ENCODE data around the gene VWA8. TPM values are rescaled to one million over a fixed set of nuclear protein-coding genes. Genes with fewer than 3 reads are reported as not detected.

VWA8 gene
- polyA plus RNA-seq, 1 of the 3 experiments (the other 2 are of a cell fraction) = 5.5 TPM

DNA sequence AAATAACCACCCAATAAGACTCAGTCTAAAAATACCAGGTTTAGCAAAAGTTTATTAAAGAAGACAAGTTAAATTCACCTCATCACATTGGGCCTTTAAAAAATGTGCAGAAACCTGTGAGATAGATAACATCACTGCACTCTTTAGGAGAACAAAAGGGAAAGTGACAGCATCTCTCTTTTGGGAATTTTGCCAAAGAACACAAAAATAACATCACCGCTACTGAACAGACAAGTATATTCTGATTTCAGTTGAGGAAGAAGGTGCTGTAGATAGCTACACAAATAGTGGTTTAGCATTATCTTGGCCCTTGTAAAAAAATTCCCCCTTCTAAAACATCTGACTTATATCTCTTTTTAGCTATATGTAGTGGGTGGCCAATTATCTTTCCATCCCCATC lies 244.7 kb downstream of the VWA8 start:
- Histone ChIP-seq H3K36me3 (replicated peaks in 1 of 2; ENCODE audit: control insufficient read depth in 1 of 2, insufficient read depth in 2 of 2, low read length in 1 of 2) (peaks cover 26 to 27% of the 10 kb centered on the region in 2 experiments), H3K9me3 (no peaks in the 10 kb centered on the region), H3K4me1 (ENCODE audit: control insufficient read depth in 1 of 2, insufficient read depth in 2 of 2, low read depth in 1 of 2, low read length in 1 of 2) (no peaks in the 10 kb centered on the region; a peak in 1 of 4 replicates), H3F3A (replicated peaks; ENCODE audit: insufficient read depth) (no peaks in the 10 kb centered on the region), H3K9ac (no peak overlapping the region), H3K27ac (ENCODE audit: low read depth in 2 of 2, low read length in 1 of 2) (no peak overlapping the region), H3K9me2 (no peaks in the 10 kb centered on the region), H2AFZ (ENCODE audit: low read depth) (no peak overlapping the region), H3K4me3 (ENCODE audit: low read depth in 2 of 2, low read length in 1 of 2) (no peak overlapping the region), H4K20me1 (ENCODE audit: insufficient read depth) (no peaks in the 10 kb centered on the region), H3K27me3 (ENCODE audit: insufficient read depth) (no peaks in the 10 kb centered on the region), H3K4me2 (no peak overlapping the region), H3K79me2 (ENCODE audit: insufficient read depth) (no peaks in the 10 kb centered on the region)
- no peak for DNase-seq
- no peak for TF ChIP-seq NRF1 (IDR thresholded peaks at IDR 0.05; ENCODE audit: low read depth, low read length)
- no peak for TF ChIP-seq RCOR1 (IDR thresholded peaks at IDR 0.05; ENCODE audit: low read length)
- no peak for TF ChIP-seq TAF1 (IDR thresholded peaks at IDR 0.05; ENCODE audit: borderline replicate concordance, low read depth, low read length)
- no peak for TF ChIP-seq POLR2AphosphoS5 (IDR thresholded peaks at IDR 0.05; ENCODE audit: low read depth, low read length)
- TF ChIP-seq ELF1 (IDR thresholded peaks at IDR 0.05) = no peak
- no peak for TF ChIP-seq FOXJ3 (CRISPR knock-in tag; IDR thresholded peaks at IDR 0.05)
- TF ChIP-seq RFX5 (IDR thresholded peaks at IDR 0.05; ENCODE audit: low read length) = no peak
- TF ChIP-seq FOXM1 (IDR thresholded peaks at IDR 0.05; ENCODE audit: low read depth) = no peak
- TF ChIP-seq RXRA (IDR thresholded peaks at IDR 0.05; ENCODE audit: borderline replicate concordance, low read depth) = no peak
- TF ChIP-seq, protein P1, sequence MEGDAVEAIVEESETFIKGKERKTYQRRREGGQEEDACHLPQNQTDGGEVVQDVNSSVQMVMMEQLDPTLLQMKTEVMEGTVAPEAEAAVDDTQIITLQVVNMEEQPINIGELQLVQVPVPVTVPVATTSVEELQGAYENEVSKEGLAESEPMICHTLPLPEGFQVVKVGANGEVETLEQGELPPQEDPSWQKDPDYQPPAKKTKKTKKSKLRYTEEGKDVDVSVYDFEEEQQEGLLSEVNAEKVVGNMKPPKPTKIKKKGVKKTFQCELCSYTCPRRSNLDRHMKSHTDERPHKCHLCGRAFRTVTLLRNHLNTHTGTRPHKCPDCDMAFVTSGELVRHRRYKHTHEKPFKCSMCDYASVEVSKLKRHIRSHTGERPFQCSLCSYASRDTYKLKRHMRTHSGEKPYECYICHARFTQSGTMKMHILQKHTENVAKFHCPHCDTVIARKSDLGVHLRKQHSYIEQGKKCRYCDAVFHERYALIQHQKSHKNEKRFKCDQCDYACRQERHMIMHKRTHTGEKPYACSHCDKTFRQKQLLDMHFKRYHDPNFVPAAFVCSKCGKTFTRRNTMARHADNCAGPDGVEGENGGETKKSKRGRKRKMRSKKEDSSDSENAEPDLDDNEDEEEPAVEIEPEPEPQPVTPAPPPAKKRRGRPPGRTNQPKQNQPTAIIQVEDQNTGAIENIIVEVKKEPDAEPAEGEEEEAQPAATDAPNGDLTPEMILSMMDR (IDR thresholded peaks at IDR 0.05) = no peak
- no peak for TF ChIP-seq GATA2 (CRISPR knock-in tag; IDR thresholded peaks at IDR 0.05)
- WGBS (ENCODE audit: low lambda C conversion rate) = 95% methylated on average over 1 of the region's 1 CpG
- ChIA-PET CTCF (interaction anchor here (1.5 kb wide), 1 partner anchor 48 kb away, joined by 3 read pairs; no protein-coding TSS in a partner anchor), POLR2A (no interaction called here)

DNA sequence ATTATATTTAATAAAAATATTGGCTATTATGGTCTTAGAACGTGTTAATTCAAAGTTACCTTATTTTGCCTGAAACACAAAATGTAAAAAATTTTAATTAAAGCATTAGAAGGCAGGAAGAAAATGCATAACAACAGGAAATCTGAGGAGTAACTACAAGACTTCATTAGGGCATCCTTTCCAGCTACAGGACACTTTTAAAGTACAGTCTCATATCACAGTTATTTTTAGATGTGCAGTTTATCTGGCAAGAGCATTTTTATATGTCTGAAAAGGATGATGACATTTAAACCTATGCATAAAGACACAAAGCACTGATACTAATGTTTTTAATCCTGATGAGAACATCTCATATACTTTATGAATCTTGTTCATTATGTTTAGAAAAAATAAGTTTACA lies 247.5 kb downstream of the VWA8 start:
- Histone ChIP-seq H3K4me1 (ENCODE audit: control insufficient read depth in 1 of 2, insufficient read depth in 2 of 2, low read depth in 1 of 2, low read length in 1 of 2) (no peaks in the 10 kb centered on the region; a peak in 1 of 4 replicates), H2AFZ (ENCODE audit: low read depth) (no peak overlapping the region), H3K9ac (no peak overlapping the region), H4K20me1 (ENCODE audit: insufficient read depth) (no peaks in the 10 kb centered on the region), H3K4me2 (no peak overlapping the region), H3F3A (replicated peaks; ENCODE audit: insufficient read depth) (no peaks in the 10 kb centered on the region), H3K36me3 (replicated peaks in 1 of 2; ENCODE audit: control insufficient read depth in 1 of 2, insufficient read depth in 2 of 2, low read length in 1 of 2) (peaks cover 0 to 7% of the 10 kb centered on the region in 2 experiments), H3K9me2 (no peaks in the 10 kb centered on the region), H3K27ac (ENCODE audit: low read depth in 2 of 2, low read length in 1 of 2) (no peak overlapping the region), H3K27me3 (ENCODE audit: insufficient read depth) (no peaks in the 10 kb centered on the region), H3K9me3 (no peaks in the 10 kb centered on the region), H3K79me2 (ENCODE audit: insufficient read depth) (no peaks in the 10 kb centered on the region), H3K4me3 (ENCODE audit: low read depth in 2 of 2, low read length in 1 of 2) (no peak overlapping the region)
- WGBS (ENCODE audit: low lambda C conversion rate) = 82% methylated on average over 1 of the region's 1 CpG
- DNase-seq = no peak
- POLR2A ChIA-PET = no interaction called here
- CTCF ChIA-PET = no interaction called here
- TF ChIP-seq, protein P2, sequence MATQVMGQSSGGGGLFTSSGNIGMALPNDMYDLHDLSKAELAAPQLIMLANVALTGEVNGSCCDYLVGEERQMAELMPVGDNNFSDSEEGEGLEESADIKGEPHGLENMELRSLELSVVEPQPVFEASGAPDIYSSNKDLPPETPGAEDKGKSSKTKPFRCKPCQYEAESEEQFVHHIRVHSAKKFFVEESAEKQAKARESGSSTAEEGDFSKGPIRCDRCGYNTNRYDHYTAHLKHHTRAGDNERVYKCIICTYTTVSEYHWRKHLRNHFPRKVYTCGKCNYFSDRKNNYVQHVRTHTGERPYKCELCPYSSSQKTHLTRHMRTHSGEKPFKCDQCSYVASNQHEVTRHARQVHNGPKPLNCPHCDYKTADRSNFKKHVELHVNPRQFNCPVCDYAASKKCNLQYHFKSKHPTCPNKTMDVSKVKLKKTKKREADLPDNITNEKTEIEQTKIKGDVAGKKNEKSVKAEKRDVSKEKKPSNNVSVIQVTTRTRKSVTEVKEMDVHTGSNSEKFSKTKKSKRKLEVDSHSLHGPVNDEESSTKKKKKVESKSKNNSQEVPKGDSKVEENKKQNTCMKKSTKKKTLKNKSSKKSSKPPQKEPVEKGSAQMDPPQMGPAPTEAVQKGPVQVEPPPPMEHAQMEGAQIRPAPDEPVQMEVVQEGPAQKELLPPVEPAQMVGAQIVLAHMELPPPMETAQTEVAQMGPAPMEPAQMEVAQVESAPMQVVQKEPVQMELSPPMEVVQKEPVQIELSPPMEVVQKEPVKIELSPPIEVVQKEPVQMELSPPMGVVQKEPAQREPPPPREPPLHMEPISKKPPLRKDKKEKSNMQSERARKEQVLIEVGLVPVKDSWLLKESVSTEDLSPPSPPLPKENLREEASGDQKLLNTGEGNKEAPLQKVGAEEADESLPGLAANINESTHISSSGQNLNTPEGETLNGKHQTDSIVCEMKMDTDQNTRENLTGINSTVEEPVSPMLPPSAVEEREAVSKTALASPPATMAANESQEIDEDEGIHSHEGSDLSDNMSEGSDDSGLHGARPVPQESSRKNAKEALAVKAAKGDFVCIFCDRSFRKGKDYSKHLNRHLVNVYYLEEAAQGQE (IDR thresholded peaks at IDR 0.05; ENCODE audit: low read depth, low read length) = no peak
- TF ChIP-seq SIN3A (IDR thresholded peaks at IDR 0.05; ENCODE audit: borderline replicate concordance, low read depth, low read length) (no peak), NRF1 (IDR thresholded peaks at IDR 0.05; ENCODE audit: low read depth, low read length) (no peak), GATA2 (CRISPR knock-in tag; IDR thresholded peaks at IDR 0.05) (no peak), JUND (IDR thresholded peaks at IDR 0.05) (no peak), GABPA (IDR thresholded peaks at IDR 0.05; ENCODE audit: low read depth) (no peak), MEF2A (IDR thresholded peaks at IDR 0.05; ENCODE audit: borderline replicate concordance, low read depth) (no peak), FOXM1 (IDR thresholded peaks at IDR 0.05; ENCODE audit: low read depth) (no peak), TCF12 (IDR thresholded peaks at IDR 0.05) (no peak), EP300 (IDR thresholded peaks at IDR 0.05; ENCODE audit: borderline replicate concordance in 1 of 2, low read depth in 1 of 2, low read length in 1 of 2) (no peak), MXI1 (IDR thresholded peaks at IDR 0.05; ENCODE audit: low read depth, low read length) (no peak), EZH2phosphoT487 (IDR thresholded peaks at IDR 0.05; ENCODE audit: borderline replicate concordance, low read depth) (no peak)
- TF ChIP-seq, protein P3, sequence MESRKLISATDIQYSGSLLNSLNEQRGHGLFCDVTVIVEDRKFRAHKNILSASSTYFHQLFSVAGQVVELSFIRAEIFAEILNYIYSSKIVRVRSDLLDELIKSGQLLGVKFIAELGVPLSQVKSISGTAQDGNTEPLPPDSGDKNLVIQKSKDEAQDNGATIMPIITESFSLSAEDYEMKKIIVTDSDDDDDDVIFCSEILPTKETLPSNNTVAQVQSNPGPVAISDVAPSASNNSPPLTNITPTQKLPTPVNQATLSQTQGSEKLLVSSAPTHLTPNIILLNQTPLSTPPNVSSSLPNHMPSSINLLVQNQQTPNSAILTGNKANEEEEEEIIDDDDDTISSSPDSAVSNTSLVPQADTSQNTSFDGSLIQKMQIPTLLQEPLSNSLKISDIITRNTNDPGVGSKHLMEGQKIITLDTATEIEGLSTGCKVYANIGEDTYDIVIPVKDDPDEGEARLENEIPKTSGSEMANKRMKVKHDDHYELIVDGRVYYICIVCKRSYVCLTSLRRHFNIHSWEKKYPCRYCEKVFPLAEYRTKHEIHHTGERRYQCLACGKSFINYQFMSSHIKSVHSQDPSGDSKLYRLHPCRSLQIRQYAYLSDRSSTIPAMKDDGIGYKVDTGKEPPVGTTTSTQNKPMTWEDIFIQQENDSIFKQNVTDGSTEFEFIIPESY (IDR thresholded peaks at IDR 0.05; ENCODE audit: borderline replicate concordance, low read depth) = no peak
